Transverse colon (tissue), 4 donors: ENCODE measurements around the gene EIF4E1B. TPM values are rescaled to one million over a fixed set of nuclear protein-coding genes. Genes with fewer than 3 reads are reported as not detected.

ENCODE experiments used
- DNase-seq: peaks from one replicate; pipeline ENCODE4 v3.0.0-alpha.2; 2019
- H3K27ac ChIP-seq, 4 donors: fragments of 200-600 bp; sonication (generic); 2 replicates each; pipeline ENCODE4 v1.5.1; 2016 to 2018; ENCODE audit warnings: inconsistent platforms in 4 of 4
- H3K27me3 ChIP-seq: fragments of 200-600 bp; sonication (generic); 2 replicates; pipeline ENCODE4 v1.5.1; 2017; ENCODE audit warnings: inconsistent platforms
- H3K36me3 ChIP-seq, 4 donors: fragments of 200-600 bp; sonication (generic); 2 replicates each; pipeline ENCODE4 v1.5.1; 2017 to 2019; ENCODE audit warnings: inconsistent platforms in 4 of 4
- H3K4me1 ChIP-seq, 4 donors: fragments of 200-600 bp; sonication (generic); 2 replicates each; pipeline ENCODE4 v1.5.1; 2017 to 2020; ENCODE audit warnings: inconsistent platforms in 4 of 4
- H3K4me3 ChIP-seq, 4 donors: fragments of 200-600 bp; sonication (generic); 1 replicate in 1 of 4; 2 replicates in 3 of 4; pipeline versions ENCODE4 v1.5.1 to v1.6.1; 2017 to 2019; ENCODE audit warnings: inconsistent platforms in 4 of 4
- H3K9me3 ChIP-seq, 2 donors: fragments of 200-600 bp; sonication (generic); 2 replicates each; pipeline ENCODE4 v1.5.1; 2017 to 2019; ENCODE audit warnings: inconsistent platforms in 2 of 2
- CTCF ChIP-seq, 5 experiments: fragments of 200-600 bp in 3 of 5; fragments of 450-650 bp in 2 of 5; sonication (generic) in 3 of 5; IDR thresholded peaks; 1 replicate in 2 of 5; 2 replicates in 3 of 5; pipeline ENCODE4 v1.5.1; 2016 to 2017; ENCODE audit warnings: antibody characterized with exemption in 5 of 5, inconsistent platforms in 3 of 5, mild to moderate bottlenecking in 2 of 5, moderate library complexity in 1 of 5
- EP300 ChIP-seq: sonication (generic); formaldehyde crosslinking; IDR thresholded peaks from one replicate; pipeline ENCODE4 v1.6.1; 2017; ENCODE audit warnings: antibody characterized with exemption, low read depth
- POLR2A ChIP-seq: fragments of 450-650 bp; IDR thresholded peaks from one replicate; pipeline ENCODE4 v1.6.1; 2016; ENCODE audit warnings: antibody characterized with exemption, mild to moderate bottlenecking, moderate library complexity
- POLR2AphosphoS5 ChIP-seq, 3 donors: sonication (generic); formaldehyde crosslinking; IDR thresholded peaks; one replicate each; pipeline ENCODE4 v1.6.1; 2016; ENCODE audit warnings: antibody characterized with exemption in 3 of 3
- WGBS, 2 donors: methylation state at CpG; one replicate each; pipeline ENCODE4 v1.1.5; 2018; ENCODE audit warnings: low coverage in 1 of 2; 5-methylcytosine and 5-hydroxymethylcytosine counted together
- in situ Hi-C, 4 donors: fragments of 200-750 bp; cut with MboI; loops; one replicate each; pipeline versions ENCODE4 v1.15.0 to v1.15.1; 2017; ENCODE audit warnings: low sequenced_read_pairs in 3 of 4, low pct_ligation_motif_present in 1 of 4, low pct_unique_long_range_greater_than_20kb in 1 of 4
- intact Hi-C: fragments of 100-400 bp; cut with DNase I; formaldehyde crosslinking; loops from one replicate; pipeline ENCODE4 v1.15.1; 2023; ENCODE audit warnings: low total_unique reads
- total RNA-seq, 4 donors: library from RNA; depleted of rRNA; stranded (reverse); fragments of >200 nt; gene quantifications; one replicate each; pipeline ENCODE4 v1.1.0, GENCODE V29; 2016

Gene EIF4E1B
- total RNA-seq, 4 donors from 2014 or later = not detected

- 81% methylated on average over 5 of the region's 5 CpGs; no CpG with 5 or more reads in 1 of the 2 donors for WGBS, 2 donors
- intact Hi-C loops = no loop called here
These were observed 48.1 kb downstream of the EIF4E1B start for GRCh38 chr5:176678584-176678983.

GRCh38 chr5:176679365-176680225 lies 49.1 kb downstream of the EIF4E1B start:
- Histone ChIP-seq H3K27me3 (peaks cover 58% of the 10 kb centered on the region), H3K27ac (no peak overlapping the region), H3K36me3 (no peaks in the 10 kb centered on the region), H3K4me3 (no peak overlapping the region), H3K9me3 (no peaks in the 10 kb centered on the region), H3K4me1 (peaks cover 0 to 5% (median 0%) of the 10 kb centered on the region in 4 donors)
- TF ChIP-seq CTCF (IDR thresholded peaks at IDR 0.05) (no peak), EP300 (no peak), POLR2AphosphoS5 (IDR thresholded peaks at IDR 0.05) (no peak), POLR2A (no peak)
- intact Hi-C loops (no loop called here), in situ Hi-C loops (no loop called here)
- no peak for DNase-seq
- 48 to 81% methylated on average over 4 to 24 of the region's 31 CpGs for WGBS, 2 donors

More at GRCh38 chr5:176678584-176678983, 48.1 kb downstream of the EIF4E1B start:
- no peaks in the 10 kb centered on the region for H3K9me3 ChIP-seq
- no peak for TF ChIP-seq POLR2A
- no peak for TF ChIP-seq CTCF (IDR thresholded peaks at IDR 0.05)
- no peak for TF ChIP-seq POLR2AphosphoS5 (IDR thresholded peaks at IDR 0.05)
- peaks cover 0 to 5% (median 0%) of the 10 kb centered on the region in 4 donors for H3K4me1 ChIP-seq
- no peaks in the 10 kb centered on the region for H3K36me3 ChIP-seq
- H3K27ac ChIP-seq = no peak overlapping the region
- no peak overlapping the region for H3K4me3 ChIP-seq
- peaks cover 54% of the 10 kb centered on the region for H3K27me3 ChIP-seq
- in situ Hi-C loops = no loop called here
- no peak for DNase-seq

GRCh38 chr5:176680226-176680563 lies 49.7 kb downstream of the EIF4E1B start:
- H3K9me3 ChIP-seq = no peaks in the 10 kb centered on the region
- intact Hi-C loops = no loop called here
- no peak for DNase-seq
- TF ChIP-seq POLR2AphosphoS5 (IDR thresholded peaks at IDR 0.05) (no peak), POLR2A (no peak), CTCF (IDR thresholded peaks at IDR 0.05) (no peak), EP300 (no peak)
- peaks cover 0 to 5% (median 0%) of the 10 kb centered on the region in 4 donors for H3K4me1 ChIP-seq
- H3K27me3 ChIP-seq = peaks cover 60% of the 10 kb centered on the region
- H3K4me3 ChIP-seq = no peak overlapping the region
- no peak overlapping the region for H3K27ac ChIP-seq
- no peaks in the 10 kb centered on the region for H3K36me3 ChIP-seq
- in situ Hi-C loops = no loop called here
- 12% methylated on average over 27 of the region's 33 CpGs; no CpG with 5 or more reads in 1 of the 2 donors for WGBS, 2 donors

- 71 to 73% methylated on average over 4 to 6 of the region's 6 CpGs for WGBS, 2 donors
- intact Hi-C loops (no loop called here), in situ Hi-C loops (no loop called here)
- no peak for DNase-seq
- Histone ChIP-seq H3K4me3 (no peak overlapping the region), H3K4me1 (peaks cover 0 to 5% (median 0%) of the 10 kb centered on the region in 4 donors), H3K36me3 (no peaks in the 10 kb centered on the region), H3K27me3 (peaks cover 60% of the 10 kb centered on the region), H3K27ac (no peak overlapping the region), H3K9me3 (no peaks in the 10 kb centered on the region)
- TF ChIP-seq POLR2AphosphoS5 (IDR thresholded peaks at IDR 0.05) (no peak), EP300 (no peak), CTCF (IDR thresholded peaks at IDR 0.05) (no peak), POLR2A (no peak)
These were observed 51.6 kb downstream of the EIF4E1B start for GRCh38 chr5:176682016-176682531.
